Stimulated activated CD4-positive, alpha-beta T cell treated with anti-CD3 and anti-CD28 coated beads, Interleukin-2, amount 100 ng/mL, for 48 hours (primary cell): ENCODE results near the gene CROCC.
"Not testable (repeated sequence)": the region's sequence is repeated elsewhere in the genome, so short reads cannot be mapped to it uniquely, and the experiment has no call there.

Experiments used
- DNase-seq, 2 donors: peaks; one replicate each; pipeline ENCODE4 v3.0.0-alpha.2; 2020

Gene CROCC, protein sequence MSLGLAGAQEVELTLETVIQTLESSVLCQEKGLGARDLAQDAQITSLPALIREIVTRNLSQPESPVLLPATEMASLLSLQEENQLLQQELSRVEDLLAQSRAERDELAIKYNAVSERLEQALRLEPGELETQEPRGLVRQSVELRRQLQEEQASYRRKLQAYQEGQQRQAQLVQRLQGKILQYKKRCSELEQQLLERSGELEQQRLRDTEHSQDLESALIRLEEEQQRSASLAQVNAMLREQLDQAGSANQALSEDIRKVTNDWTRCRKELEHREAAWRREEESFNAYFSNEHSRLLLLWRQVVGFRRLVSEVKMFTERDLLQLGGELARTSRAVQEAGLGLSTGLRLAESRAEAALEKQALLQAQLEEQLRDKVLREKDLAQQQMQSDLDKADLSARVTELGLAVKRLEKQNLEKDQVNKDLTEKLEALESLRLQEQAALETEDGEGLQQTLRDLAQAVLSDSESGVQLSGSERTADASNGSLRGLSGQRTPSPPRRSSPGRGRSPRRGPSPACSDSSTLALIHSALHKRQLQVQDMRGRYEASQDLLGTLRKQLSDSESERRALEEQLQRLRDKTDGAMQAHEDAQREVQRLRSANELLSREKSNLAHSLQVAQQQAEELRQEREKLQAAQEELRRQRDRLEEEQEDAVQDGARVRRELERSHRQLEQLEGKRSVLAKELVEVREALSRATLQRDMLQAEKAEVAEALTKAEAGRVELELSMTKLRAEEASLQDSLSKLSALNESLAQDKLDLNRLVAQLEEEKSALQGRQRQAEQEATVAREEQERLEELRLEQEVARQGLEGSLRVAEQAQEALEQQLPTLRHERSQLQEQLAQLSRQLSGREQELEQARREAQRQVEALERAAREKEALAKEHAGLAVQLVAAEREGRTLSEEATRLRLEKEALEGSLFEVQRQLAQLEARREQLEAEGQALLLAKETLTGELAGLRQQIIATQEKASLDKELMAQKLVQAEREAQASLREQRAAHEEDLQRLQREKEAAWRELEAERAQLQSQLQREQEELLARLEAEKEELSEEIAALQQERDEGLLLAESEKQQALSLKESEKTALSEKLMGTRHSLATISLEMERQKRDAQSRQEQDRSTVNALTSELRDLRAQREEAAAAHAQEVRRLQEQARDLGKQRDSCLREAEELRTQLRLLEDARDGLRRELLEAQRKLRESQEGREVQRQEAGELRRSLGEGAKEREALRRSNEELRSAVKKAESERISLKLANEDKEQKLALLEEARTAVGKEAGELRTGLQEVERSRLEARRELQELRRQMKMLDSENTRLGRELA (N-terminal part only)

DNA sequence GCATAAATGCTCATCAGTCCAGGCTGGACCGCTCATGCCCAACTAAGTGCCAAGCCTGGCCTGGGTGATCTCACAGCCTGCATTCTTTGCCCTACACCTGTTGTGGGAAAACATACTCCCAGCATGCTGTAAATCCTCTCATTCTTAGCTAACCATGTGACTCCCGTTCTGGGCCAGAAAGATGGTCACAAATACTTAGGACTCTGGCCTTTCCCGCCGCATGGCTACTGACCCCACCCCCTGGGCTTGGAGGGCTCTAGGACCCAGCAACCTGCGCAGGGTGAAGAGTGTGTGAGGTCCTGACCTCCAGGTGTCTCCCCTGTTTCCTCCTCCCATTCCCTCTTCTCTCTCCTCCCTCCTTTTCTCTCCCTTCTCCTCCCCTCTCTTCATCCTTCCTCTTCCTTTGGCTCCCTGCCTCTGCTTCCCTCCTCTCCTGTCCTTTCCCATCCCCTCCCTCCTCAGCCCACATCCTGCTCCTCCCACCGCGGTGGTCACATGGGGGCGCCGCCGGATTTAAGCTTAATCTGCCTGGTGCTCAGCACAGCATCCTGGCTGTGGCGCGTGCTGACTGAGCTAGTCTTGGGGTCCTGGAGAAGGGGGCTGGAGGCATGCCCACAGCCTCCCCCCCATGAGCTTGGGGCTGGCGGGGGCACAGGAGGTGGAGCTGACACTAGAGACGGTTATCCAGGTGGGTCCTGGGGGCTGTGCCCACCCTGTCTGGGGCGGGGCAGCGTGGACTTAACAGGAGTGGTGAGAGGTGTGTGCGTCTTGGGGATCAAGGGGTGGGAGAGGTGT is at the start of gene CROCC:
CROCC (plus strand) TSS at position 541 of the 795 bp plus-strand sequence; CDS start at position 629, 88 bp downstream.
- peak in 1 of 2 donors; percentile 29 for DNase-seq

DNA sequence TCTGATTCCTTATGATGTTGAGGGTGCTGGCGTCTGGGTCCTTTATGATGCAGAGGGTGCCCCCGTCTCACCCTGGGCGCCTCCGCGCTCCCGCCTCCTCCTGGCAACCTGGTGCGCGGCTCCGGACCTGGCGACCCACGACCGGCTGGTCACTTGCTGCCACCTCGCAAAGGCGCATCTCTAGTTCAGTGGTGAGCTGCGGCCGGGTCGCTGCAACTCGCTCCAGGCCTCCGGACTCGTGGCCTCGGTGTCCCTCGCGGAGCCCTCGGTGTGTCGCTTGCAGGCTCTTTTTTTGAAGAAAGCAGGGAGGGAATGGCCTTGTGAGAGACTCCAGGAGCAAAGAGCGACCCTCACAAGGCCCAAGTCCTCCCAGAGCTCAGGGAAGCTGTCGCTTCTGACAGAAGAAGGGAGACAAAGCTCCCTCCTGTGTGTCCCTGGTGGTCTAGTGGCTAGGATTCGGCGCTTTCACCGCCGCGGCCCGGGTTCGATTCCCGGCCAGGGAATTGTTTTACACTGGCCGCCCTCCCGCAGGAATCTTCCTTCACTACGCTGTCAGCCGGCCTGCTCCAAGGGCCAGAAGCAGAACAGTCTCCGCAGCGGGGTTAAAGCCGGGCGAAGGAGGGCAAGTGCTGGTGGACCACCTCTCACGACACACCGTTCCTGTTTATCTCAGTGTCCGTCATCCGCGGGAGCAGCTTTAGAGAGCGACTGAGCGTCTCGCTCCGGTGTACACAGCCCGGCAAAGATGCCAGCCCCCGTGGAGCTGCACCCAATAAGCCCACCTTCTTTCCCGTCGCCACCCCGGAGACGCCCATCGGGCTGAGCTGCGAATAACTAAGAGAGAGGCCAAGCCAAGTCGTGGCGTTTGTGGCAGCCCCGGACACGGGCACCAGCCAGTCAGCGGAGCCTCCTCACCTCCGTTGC is 49.3 kb upstream of the CROCC start:
- DNase-seq, result peak; percentile 57 to 71

DNA sequence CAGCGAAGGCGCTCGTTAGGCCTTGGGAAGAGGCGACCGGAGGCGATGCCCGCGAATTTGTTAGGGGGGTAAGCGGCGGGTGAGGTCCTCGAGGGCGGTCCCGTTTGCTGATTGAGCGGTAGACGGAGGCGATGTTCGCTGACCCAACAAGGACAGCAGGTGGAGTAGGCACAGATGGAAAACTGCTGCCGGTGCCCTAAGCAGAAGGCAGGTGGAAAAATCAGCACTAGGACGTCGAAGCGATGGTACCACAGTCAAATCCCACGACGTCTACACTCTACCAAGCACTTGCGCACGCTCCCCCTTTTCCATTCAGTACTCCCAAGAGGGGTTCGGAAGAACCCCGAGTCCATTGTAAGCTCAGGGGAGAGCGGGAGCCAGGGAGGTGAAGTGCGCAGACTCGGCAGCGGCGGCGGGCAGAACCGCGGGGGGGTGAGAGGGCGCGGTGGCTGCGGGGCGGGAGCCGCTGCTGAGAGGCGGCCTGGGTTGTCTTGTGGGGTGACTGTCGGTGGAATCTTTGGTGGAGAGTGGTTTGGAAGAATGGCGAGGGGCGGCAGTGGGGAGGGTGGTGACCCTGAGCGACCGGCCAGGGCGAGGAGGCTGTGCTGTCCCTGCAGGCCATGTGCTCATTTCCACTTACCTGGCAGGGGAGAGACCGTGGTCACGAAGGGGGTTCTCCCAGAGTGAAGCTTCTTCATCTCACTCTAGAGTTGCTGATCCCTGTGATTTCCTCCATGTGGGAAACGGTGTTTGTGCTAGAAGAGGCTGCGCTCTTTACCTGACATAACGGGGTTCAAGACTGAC is 48.5 kb upstream of the CROCC start:
- DNase-seq, result peak in 1 of 2 donors; percentile 49

DNA sequence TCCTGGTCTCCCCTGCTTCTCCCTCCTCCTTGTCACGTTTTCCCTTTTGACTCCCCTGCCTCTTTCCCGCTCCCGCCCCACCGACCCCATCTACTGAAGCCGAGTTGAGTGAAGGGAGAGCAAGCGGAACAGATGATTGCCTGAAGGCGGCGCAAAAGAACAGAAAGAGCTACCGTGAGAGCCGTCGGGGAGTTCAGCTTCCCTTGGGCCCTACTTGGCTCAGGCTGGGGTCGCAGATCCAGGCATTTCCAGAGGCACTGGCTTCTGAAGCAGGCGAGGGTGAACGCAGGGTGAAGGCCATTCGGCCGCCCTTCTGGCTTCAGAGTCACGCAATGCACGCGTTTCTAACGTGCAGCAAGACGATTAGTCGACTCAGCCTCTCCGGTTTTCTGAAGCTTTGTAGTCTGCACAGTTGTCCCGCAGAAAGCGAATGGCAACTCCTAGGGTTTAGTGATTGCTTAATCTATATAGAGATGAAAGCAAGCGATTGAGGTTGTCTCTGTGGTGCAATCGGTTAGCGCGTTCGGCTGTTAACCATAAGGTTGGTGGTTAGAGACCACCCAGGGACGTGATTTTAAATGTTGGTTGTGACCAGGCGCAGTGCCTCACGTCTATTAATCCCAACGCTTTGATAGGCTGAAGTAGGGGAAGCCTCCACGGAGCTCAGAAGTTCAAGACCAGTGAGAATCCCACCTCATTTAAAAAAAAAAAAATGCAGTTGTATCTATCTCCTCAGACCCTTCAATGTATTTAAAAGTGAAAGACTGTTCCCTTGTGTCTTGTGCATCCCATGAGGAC is 46.6 kb upstream of the CROCC start:
- not testable (repeated sequence) for DNase-seq

DNA sequence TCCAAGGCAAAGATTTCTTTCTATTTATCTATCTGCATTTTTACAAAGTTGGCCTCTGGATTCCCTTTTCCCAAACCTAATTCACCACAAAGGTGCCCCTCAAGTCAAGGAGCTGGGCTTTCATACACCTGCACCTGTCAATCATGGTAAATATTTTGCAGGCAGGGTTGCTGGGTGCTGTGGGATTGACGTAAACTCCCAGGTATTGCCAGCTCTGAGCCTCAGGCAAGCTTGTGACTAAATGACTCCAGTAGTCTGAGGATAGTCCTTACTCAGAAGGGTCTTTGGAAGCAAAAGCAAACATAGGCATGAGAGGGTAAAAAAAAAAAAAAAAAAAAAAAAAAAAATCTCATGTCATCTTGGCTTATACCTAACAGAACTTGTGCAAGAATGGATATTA is 40.0 kb upstream of the CROCC start:
- DNase-seq, result not testable (repeated sequence)

DNA sequence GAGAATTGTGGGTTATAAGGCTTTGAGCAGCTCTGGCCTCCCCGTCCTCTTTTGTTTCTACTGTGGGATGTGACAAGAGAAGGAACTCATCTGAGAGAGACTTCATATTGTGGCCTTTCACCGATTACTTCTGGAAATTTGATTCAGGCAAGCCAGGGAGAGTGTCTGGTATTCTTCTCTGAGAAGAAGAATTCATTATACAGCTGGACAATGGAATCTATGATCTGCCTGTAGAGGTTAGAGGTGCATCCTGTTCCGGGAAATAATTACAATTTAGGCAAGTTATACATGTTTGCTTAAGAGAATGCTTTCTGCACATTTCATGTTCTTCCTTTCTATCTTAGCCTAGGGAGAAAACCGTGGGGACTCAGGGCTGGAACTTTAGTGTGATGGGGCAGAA is 38.7 kb upstream of the CROCC start:
- no peak for DNase-seq

DNA sequence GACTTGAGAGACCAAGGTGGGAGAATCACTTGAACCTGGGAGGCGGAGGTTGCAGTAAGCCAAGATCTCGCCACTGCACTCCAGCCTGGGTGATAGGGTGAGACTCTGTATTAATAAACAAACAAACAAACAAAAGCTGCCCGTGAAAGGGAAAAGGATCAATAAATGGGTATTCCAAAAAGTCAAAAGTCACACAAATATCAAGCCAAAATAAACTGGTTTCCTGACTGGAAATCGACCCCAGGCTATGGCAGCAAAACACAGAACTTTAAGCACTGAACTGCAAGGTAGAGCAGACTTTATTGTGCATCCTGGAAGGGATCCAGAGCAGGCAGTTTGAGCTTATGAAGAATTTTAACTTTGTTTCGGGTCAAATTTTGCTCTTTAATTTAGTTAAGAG is 37.2 kb upstream of the CROCC start:
- not testable (repeated sequence) for DNase-seq

DNA sequence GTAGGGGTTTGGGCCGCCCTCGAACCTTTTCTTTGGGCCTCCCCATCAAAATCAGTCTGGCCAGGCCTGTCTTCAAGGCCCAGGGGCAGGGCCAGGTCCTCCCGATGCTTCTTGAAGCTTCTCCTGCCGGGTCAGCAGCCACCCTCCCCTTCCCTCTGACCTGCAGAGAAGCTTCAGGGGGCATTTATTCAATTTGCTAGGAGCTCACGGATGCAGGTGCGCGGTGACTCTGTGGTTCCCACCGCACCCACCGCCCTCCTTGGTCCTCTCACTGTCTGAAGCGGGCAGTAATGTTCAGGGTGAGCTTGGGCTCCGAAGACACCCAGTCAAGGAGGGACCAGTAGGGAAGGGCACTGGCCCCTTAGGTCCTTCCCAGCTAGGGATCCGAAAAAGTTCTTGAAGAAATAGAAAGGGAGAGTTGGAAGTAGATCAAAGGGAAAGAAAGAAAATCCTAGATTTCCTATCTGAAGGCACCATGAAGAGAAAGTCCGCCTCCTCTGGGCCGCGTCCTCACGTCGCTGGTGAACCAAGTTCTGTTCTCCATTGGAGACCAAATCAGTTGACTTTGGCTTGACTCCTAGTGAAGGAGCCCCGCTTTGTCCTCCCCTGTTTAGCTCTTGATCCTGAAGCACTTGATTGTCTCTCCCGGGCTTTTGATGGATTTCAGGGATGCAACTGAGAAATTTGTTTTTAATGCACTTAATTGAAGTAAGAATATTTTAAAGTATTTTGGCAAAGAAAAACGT is 34.7 kb upstream of the CROCC start:
- no peak for DNase-seq

DNA sequence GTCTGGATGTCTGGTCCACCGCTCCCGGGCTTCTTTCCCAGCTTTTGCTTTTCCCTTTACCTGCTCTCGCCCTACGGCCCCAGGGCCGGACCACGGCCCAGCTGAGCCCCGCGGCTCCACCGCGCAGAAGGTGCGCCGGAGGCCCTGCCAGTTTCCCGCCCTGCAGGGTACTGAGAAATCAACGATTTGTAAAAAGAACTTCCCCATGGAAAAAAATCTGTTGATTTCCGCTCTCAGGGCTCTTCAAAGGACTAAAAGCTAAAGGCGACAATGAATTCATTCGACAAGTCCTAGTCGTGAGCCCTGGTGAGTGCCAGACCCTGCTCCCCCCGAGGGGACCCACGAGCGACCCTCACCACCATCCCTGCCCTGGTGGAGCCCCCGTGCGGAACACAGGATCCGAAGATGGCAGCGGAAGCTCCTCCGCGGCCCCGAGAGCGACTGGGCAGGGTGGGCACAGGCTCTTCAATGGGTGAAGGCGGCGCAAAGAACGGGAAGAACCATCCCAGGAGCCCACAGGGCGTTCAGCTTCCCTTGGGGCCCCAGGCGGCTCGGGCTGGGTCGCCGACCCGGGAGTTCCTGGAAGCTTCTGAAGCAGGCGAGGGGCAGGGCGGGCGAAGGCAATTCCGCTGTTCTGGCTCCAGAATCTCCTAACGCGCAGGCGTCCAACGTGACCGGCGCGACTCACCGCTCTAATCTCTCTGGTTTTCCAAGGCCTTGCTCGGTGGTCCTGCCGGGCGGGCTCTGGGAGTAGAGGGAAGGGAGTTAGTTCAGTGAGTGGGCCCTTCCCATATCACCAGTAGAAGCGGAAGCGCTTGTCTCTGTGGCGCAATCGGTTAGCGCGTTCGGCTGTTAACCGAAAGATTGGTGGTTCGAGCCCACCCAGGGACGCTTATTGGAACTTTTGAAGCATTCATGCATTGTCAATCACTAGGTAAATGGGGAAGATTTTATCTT is 32.6 kb upstream of the CROCC start:
- peak; percentile 77 for DNase-seq

DNA sequence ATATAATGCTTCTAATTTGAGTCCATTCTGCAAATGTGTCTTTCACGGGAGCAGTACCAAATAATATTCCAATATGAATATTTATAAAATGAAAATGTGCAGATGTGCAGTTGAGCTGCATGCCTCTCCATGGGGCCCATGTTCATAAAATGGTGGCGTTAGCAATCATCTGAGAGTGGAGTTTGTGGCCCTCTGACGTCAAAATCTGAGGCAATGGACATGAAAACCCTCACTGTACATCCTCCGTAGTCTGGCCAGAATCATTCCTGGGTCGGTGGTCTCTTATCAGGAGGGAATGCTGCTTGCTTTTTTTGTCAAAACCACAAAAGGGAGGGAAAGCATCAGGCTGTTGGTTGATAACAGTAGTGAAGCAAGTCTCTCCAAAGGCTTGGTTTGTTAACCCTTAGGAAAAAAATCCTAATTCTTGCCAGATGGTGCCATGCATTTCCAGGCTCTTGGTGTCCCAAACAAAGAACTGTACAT is 31.2 kb upstream of the CROCC start:
- DNase-seq, result not testable (repeated sequence)

DNA sequence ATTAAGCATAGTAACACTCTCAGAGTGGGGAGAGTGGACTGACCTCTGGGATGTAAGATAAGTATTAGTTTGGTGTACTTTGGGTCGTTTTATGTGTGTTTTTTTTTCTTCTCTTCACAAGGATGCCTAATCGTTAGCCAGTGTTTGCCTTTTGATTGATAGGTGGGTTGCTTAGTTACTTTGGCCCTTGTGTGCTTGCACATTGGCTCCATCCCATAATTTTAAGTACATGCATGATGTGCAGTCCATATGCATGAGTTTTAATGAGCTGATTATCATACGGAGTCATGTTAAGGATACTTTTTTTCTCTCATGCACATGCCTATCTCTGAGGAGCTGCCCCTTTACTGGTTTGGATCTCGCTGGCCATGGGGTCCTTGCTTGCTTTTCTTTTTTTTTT is 30.7 kb upstream of the CROCC start:
- not testable (repeated sequence) for DNase-seq

DNA sequence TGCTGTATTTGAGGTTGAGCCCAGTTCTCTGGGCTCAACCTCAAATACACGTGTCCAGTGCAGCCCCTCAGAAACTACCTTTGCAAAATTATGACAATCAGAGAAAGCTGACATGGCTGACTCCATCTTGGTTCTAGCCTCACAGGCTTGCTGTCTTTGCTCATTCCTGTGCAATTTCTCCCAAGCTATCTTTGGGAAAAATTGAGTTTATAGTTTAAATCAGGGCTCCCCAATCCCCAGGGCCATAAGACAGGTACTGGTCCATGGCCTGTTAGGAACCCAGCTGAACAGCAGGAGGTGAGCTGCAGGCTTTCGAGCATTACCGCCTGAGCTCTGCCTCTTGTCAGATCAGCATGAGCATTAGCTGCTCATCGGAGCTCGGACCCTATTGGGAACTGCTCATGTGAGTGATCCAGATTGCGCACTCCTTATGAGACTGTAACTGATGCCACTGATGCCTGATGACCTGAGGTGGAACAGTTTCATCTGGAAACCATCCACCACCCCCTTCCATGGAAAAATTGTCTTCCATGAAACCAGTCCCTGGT is 28.7 kb upstream of the CROCC start:
- DNase-seq, result not testable (repeated sequence)

DNA sequence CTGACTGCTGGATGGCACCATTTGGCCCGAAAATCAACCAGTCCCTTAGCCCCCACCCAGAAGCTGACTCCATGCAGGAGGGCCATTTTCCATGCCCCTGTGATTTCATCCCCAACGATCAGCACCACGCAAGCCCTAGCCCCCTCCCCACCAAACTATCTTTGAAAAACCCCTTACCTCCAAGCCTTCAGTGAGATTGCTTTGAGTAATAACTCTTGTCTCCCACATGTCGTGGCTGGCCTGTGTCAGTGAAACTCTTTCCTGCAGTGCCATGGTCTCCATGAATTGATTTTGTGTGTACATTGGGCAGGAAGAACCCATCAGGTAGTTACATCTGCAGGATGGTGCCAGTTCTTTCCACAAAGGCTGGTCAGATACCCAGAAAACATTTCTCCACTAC is 27.9 kb upstream of the CROCC start:
- DNase-seq, result not testable (repeated sequence)

DNA sequence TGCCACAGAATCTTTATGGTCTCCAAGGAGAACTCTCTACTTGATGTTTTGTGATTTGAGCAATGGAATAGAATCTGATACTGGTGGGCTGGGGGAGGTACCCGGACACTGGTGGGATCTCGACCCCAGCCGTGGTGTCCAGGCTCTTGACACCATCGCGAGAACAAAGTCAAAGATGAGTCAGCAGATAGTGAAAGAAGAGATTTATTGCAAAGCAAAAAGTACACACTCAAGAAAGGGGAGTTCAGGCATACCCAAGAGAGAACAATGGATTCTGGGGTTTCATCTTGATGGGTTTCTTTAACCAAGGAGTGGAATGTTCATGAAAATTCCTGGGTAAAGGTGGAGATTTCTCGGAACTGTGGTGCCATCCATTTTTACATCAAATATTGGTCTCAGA is 27.4 kb upstream of the CROCC start:
- DNase-seq, result not testable (repeated sequence)

DNA sequence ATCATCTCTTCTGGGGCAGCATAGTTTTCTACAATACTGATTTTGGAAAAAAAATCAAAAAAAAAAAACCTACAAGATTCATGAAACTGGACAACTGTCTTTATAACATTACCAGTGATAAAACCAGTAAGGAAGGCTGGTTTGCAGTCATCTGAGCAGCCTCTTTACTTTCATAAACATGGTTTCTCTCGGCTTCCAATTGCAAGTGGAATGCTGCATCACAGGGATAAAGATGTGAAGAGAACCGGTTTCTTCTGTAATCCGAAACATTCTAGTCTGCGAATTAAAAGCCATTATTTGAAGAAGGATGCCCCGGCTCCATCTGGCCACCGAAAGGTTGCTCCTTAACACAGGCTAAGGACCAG is 26.5 kb upstream of the CROCC start:
- DNase-seq, result not testable (repeated sequence)

DNA sequence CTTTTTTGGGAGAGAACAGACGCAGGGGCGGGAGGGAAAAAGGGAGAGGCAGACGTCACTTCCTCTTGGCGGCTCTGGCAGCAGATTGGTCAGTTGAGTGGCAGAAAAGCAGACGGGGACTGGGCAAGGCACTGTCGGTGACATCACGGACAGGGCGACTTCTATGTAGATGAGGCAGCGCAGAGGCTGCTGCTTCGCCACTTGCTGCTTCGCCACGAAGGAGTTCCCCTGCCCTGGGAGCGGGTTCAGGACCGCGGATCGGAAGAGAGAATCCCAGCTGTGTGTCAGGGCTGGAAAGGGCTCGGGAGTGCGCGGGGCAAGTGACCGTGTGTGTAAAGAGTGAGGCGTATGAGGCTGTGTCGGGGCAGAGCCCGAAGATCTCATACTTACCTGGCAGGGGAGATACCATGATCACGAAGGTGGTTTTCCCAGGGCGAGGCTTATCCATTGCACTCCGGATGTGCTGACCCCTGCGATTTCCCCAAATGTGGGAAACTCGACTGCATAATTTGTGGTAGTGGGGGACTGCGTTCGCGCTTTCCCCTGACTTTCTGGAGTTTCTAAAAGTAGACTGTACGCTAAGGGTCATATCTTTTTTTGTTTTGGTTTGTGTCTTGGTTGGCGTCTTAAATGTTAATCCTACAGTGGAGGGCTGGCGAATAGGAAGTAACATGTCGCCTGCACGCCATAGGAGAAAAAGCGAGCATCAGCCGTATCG is 26.0 kb upstream of the CROCC start, which contains the start of gene RNU1-2:
RNU1-2 (plus strand) TSS at position 383 of the 718 bp plus-strand sequence.
- peak; percentile 66 to 80 for DNase-seq
